SK-N-DZ (cell line): Measurements from ENCODE around the gene OR14I1.
"Not testable (repeated sequence)": the region's sequence is repeated elsewhere in the genome, so short reads cannot be mapped to it uniquely, and the experiment has no call there.

Source experiments
- DNase-seq: peaks from one replicate; pipeline ENCODE4 v3.0.0-alpha.2; 2015; ENCODE audit warnings: low spot score
- small RNA-seq, 2 experiments: library from RNA; depleted of rRNA; stranded (forward); fragments of <200 nt; gene quantifications; one replicate each; pipeline ENCODE3, GENCODE V24; 2014

Gene OR14I1

DNA sequence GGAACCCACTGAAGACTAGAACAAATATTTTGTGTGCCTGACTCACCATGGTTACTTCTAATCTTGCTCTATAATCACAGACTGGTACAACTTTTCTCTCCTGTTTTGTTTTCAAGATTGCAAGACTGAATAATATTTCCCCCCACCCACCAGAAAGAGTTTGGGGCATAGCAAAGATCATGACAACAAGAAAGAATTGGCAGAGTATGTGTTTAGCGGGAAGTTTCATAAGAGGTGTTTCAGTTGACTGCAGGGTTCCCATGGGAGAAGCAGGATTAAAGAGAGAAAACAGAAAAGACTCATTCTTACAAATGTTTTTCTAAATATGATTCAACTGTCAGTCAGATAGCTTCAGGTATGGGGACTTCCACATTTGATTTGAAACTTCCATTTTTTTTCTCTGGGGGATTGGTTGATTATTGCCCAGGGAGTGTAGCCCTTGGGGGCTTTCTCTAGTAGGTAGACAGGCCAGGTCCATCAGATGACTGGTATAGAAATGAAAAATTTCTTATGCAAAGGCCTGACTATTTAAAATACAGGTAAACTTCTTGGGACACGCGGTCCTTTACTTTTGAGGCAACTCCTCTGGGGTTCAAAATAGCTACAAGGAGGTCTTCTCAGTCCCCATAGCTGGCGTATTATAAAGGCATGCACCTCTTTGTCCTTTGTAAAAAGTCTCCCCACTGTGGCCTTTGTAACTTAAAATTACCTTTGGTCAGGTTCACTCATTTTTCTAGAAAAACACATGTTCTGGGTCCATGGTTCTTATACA, 13.9 kb downstream of the OR14I1 start:
- DNase-seq: no peak

DNA sequence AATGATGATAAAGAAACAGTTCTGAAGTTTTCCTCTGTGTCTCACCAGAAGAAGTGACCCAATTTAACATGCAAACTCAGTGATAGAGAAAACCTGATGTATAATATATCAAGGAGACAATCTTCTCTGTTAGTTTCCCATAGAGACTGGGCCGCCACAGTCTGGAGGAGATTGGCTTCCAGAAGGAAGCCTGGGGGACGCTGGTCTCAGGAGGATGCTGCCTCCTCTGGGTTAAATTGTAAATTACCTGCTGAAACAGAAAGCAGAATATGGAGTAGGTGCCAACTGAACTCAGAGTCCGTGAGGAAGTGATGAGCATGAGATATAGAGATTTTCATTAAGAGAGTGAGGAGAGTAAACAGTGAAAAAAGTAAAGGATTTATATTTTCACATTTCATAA, 15.8 kb downstream of the OR14I1 start:
- no peak for DNase-seq

DNA sequence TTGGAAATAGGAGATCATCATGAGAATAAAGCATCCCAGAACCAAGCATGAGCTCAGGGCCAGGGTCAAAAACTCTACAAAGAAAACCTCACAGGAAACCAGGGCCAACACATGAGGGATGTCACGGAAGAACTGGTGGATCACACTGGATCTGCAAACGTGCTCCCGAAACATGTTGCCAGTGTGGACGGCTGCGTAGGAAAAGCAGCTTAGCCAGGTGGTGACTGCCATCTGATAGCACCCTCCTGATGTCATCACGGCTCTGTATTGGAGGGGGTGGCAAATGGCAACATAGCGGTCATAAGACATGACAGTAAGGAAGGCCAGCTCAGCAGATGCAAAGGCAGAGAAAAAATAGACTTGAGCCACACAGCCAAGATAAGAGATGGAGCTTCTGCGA, 20.9 kb downstream of the OR14I1 start:
- no peak for DNase-seq

DNA sequence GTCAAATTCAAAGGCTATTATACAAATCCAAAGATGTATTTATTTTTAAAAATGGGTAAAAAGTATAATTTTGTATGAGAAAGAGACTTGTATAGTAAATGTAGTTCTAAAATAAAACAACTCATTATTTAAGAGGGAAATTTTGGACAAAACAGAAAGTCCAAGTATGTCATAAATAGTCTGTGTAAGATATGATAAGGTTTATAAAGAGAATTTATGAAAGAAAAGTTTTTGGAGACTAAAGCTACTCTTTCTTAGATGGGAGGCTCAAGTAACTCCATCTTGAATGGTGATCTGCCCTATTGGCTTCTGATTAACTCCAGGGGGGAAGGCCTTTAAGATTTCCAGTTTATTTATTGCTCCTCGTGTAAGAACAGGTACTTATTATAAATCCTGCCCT, 32.6 kb downstream of the OR14I1 start:
- DNase-seq: no peak

GRCh38 chr1:248663453-248664328, 38.9 kb downstream of the OR14I1 start:
- not testable (repeated sequence) for DNase-seq

GRCh38 chr1:248656797-248657196, 45.8 kb downstream of the OR14I1 start:
- not testable (repeated sequence) for DNase-seq

DNA sequence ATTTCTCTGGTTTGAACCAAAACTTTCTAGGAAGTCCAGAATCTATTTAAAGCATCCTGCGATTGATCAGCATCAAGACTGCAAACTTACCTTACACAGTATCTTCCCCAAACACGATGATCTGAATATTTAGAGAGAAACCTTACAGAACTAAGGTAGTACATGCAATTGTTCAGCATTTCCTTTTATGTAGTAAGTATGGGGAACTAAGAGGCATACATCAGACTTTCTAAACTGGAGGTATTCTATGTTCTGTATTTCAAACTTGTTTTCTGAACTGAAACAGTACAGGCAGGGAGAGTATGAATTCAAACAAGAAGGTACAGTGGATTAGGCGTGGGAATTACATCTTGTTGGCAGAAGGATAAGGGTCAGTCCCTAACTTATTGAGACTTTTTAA, 47.2 kb downstream of the OR14I1 start, which contains the start of gene OR2T27:
Gene OR2T27 (minus strand): TSS at position 175 of the 400 bp plus-strand sequence. CDS start 4,644 bp downstream, outside the sequence.
- DNase-seq: not testable (repeated sequence)

Small RNAs within 50 kb of the gene (small RNA-seq; reads per million reads assigned to genes)
- 0 reads per million in 2 experiments for gene AHCYP8
